HG02678 (cell line): ENCODE data around the gene GFRA3.
"Not testable (repeated sequence)": the region's sequence is repeated elsewhere in the genome, so short reads cannot be mapped to it uniquely, and the experiment has no call there.

Experiments
- ATAC-seq: cut with Tn5 transposase; IDR thresholded peaks from one replicate; pipeline ENCODE4 v1.9.1; 2021; ENCODE audit warnings: mild to moderate bottlenecking, moderate library complexity; ENCODE audit not compliant: unreplicated experiment

GFRA3 gene

GRCh38 chr5:138247800-138248199, 26.6 kb downstream of the GFRA3 start:
- not testable (repeated sequence) for ATAC-seq

DNA sequence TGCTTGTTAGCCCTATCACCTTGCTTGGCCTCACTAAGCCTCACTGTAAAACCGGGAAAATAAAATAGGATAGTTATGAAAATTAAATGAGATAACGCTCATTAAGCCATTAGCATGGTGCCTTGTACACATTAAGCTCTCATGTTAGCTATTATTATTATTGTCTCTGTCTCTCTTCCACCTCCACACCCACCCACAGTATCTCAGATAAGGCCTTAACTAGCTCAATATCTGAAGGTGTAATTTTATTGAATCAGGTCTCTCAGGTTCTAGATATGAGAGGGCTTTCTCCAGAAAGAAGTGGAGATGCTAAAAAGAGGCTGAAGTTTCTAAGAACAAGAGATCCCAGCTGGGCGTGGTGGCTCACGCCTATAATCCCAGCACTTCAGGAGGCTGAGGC, 27.6 kb downstream of the GFRA3 start:
- no peak for ATAC-seq

DNA sequence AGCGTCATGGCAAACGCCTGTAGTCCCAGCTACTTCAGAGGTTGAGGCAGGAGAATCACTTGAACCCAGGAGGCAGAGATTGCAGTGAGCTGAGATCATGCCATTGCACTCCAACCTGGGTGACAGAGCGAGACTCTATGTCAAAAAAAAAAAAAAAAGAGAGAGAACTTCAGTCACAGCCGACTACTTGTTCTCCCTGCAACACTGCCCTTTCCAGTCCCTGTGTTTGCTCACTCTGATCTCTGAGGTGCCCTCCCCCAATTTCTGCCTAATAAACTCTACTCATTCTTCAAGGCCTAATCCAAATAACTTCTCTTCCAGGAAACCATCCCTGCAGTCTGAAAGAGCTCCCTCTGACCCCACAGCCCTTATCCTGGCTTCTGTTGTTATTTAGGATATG, 28.1 kb downstream of the GFRA3 start:
- no peak for ATAC-seq

DNA sequence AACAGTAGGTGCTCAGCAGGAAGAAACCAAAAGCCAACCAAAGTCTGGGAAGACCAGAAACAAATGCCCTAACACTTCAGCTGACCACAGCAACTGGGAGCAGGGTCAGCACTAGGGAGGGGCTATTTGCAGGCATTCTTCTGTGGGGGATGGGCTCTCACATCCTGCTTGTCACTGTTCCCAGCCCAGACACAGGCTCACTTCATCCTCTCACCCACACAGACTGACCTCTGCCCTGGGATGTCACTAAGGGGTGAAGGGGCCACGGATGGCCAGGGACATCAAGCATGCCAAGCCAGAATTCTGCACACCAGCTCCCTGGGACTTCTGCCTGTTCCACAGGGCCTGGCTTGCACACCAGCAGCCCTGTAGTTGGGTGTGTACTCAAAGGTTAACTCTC, 28.7 kb downstream of the GFRA3 start:
- ATAC-seq, result no peak

DNA sequence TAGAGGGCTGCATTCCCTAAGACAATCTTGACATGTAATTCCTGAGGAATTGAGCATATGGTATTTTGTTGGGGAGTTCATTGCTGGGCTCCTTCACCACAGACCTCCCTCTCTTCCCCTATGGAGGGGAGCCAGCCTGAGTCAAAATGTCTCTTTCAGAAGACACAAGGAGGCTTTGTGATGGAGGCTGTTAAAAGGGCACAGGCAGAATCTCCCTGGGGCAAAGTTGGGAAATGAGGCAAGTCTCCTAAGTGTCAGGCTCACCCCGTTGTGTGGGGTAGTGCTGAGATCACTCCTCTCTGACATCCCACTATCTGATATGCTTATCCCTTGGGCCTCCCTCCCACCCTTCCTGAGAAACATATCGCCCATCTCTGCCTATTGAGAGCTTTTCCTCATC, 30.6 kb downstream of the GFRA3 start:
- no peak for ATAC-seq

- no peak for ATAC-seq
These were observed 32.5 kb downstream of the GFRA3 start for GRCh38 chr5:138241688-138242571.

GRCh38 chr5:138240650-138241385, 33.6 kb downstream of the GFRA3 start:
- no peak for ATAC-seq

- no peak for ATAC-seq
These were observed 36.4 kb downstream of the GFRA3 start for GRCh38 chr5:138238034-138238433.

DNA sequence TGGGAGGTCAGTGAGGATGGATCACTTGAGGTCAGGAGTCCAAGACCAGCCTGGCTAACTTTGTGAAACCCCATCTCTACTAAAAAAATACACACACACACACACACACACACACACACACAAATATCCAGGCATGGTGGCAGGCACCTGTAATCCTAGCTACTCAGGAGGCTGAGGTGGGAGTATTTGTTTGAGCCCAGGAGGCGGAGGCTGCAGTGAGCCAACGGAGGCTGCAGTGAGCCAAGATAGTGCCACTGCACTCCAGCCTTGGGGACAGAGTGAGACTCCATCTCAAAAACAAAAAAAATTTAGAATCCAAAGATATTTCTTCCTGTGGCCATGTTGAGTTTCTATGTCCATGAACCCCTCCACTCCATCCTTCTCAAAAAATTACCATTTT, 39.8 kb downstream of the GFRA3 start:
- ATAC-seq, result no peak

GRCh38 chr5:138233280-138233679, 41.1 kb downstream of the GFRA3 start:
- no peak for ATAC-seq

GRCh38 chr5:138230981-138231589, 43.3 kb downstream of the GFRA3 start:
- no peak for ATAC-seq

DNA sequence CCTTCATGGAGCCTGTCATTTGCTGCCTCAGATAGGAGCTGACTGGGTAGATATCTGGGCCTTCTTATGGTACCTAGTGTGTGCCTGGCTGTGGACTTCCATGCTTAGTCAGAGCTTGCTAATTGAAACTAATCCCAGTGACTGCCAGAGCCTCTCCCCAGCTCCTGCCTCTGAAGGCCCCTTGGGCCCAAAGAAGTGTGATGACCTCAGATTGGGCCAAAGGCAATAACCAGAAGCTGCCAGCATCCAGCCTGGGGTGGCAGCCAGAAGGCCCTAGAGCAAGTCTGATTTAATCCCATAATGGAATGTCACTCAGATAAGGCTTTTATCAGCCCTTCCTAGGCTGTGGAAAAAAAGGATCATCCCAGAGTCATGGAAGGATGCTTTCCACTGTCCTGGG, 44.2 kb downstream of the GFRA3 start:
- ATAC-seq, result no peak

GRCh38 chr5:138229387-138229786, 45.0 kb downstream of the GFRA3 start:
- no peak for ATAC-seq

GRCh38 chr5:138226910-138227309, 47.5 kb downstream of the GFRA3 start:
- ATAC-seq, result no peak

GRCh38 chr5:138224712-138225111, 49.7 kb downstream of the GFRA3 start:
- no peak for ATAC-seq

- ATAC-seq, result no peak
These were observed 50.9 kb downstream of the GFRA3 start for GRCh38 chr5:138223532-138223931.

DNA sequence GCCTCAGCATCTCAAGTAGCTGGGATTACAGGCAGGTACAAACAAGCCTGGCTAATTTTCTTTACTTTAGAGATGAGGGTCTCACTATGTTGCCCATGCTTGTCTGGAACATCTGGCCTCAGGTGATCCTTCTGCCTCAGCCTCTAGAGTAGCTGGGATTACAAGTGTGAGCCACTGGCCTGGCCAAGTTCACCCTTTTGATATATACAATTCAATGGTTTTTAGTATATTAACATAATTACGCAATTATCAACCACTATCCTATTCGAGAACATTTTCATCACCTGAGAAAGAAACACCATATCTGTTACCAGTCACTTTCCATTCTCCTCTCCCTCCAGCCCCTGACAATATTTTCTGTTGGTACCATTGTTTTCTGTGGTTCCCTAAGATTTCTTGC, 57.6 kb downstream of the GFRA3 start:
- no peak for ATAC-seq

DNA sequence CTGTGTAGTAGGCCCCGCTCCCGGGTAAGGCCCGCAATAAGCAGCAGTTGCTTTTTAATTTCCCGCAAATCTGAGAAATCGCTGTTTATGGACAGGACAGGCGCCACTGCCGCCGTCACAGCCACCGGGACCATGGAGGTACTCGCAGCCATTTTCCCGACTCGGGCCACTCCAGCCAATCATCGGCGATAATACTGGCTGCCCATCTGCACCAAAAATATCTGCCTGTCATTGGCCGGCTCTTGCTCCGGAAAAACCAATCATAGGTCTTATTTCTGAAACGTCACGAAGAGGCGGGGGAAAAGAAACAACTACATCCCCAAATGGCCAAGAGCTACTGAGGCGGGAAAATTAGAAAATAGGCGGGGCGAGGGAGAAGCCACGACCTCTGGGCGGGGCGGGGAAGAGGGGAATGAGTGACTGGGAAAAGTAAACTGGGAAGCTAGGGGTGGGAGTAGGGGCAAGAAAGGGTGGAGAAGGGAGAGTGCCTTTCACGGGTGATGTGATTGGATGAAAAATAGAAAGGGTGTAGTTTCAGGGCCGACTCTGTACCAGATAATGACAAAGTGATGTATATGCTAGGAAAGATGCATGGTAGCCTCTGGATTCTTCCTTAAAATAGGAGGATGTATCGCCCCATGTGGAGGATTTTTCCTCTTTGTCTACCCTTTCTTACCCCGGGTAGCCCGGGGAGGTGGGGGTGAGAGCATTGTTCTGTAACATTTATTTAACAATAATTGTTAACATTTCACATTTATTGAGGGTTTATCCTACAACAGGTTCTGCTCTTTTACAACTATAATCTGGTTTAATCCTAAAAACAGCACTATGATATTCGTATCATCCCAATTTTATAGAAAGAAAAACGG, 61.0 kb downstream of the GFRA3 start, which contains the start of gene CDC23:
Gene CDC23 (minus strand): TSS at position 163 of the 869 bp plus-strand sequence. CDS start 11 bp downstream, at position 152.
- peak; percentile 96 for ATAC-seq

DNA sequence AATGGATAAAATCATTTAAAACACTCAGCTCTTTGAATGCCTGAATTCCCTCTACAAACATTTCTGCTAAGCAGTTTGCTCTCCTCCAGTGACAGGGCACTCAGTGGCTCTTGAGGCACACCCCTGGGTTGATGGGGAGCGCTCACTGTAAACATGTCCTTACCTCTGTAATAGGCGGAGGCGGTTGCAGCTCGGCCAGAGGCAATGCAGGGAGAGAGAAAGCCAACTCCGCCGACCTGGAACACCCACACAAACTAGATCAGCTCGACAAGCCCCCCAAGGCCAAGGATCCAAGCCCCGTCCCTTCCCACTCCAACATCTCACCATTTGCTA, 61.6 kb downstream of the GFRA3 start:
- ATAC-seq, result peak; percentile 23

- no peak for ATAC-seq
These were observed 63.4 kb downstream of the GFRA3 start for GRCh38 chr5:138210985-138211384.
